ENCODE data around the gene GP9.

DNA sequence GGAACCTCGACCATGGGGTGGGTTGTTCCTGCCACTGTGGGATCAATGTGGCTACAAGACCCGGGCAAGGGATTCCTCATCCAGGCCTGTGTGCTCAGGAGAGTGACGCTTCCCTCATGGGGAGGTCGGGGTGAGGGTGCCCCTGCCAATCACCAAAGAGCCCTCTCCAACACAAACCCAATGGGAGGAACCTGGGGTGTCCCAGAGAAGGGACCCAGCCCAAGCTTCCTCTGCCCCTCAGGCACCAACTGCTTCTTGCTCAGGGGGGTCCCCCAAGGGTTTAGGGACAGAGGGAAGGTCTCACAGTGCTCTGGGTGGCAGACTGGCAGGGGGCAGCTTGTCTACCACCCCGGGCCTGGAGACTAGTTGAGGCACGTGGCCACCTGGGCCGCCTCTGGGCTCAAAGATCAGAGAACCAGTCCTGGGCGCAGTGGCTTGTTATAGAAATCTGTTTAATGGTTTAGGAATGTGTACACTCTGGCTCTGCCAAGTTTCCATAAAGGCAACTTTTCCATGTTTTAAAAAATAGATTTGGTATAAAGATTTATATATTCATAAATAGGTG lies 26.6 kb downstream of the GP9 start:
- TF ChIP-seq CHD2 (IDR thresholded peaks at IDR 0.05; ENCODE audit: low read length, partially characterized antibody) (no peak), CTCF (IDR thresholded peaks at IDR 0.05) (no peak), CHD4 (IDR thresholded peaks at IDR 0.05; ENCODE audit: borderline replicate concordance) (no peak), NFE2L2 (conservative IDR thresholded peaks at IDR 0.05; ENCODE audit: low read length) (no peak), HOXB13 (CRISPR knock-in tag; IDR thresholded peaks at IDR 0.05; ENCODE audit: low read depth) (no peak), CBX2 (IDR thresholded peaks at IDR 0.05; ENCODE audit: borderline replicate concordance, low read depth) (no peak), RFX5 (IDR thresholded peaks at IDR 0.05) (no peak), POLR2A (IDR thresholded peaks at IDR 0.05; ENCODE audit: low read length) (no peak), MAFK (IDR thresholded peaks at IDR 0.05; ENCODE audit: partially characterized antibody) (no peak), CEBPB (IDR thresholded peaks at IDR 0.05) (no peak), EP300 (IDR thresholded peaks at IDR 0.05) (no peak), RAD21 (conservative IDR thresholded peaks at IDR 0.05 in 1 of 2, IDR thresholded peaks at IDR 0.05 in 1 of 2) (no peak)
